Thyroid gland (tissue), 4 donors: ENCODE results near the gene NR4A3. TPM values are rescaled to one million over a fixed set of nuclear protein-coding genes. Genes with fewer than 3 reads are reported as not detected.

Source experiments
- DNase-seq, 2 donors: peaks; one replicate each; pipeline ENCODE4 v3.0.0-alpha.2; 2019
- H3K27ac ChIP-seq, 3 donors: fragments of 200-600 bp; sonication (generic); 1 replicate in 2 of 3; 2 replicates in 1 of 3; pipeline ENCODE4 v1.5.1; 2016 to 2019; ENCODE audit warnings: mild to moderate bottlenecking in 1 of 3, moderate library complexity in 1 of 3
- H3K27me3 ChIP-seq: fragments of 200-600 bp; sonication (generic); one replicate; pipeline ENCODE4 v1.5.1; 2019
- H3K36me3 ChIP-seq, 2 donors: fragments of 200-600 bp; sonication (generic); one replicate each; pipeline ENCODE4 v1.5.1; 2016 to 2019
- H3K4me1 ChIP-seq, 2 donors: fragments of 200-600 bp; sonication (generic); one replicate each; pipeline ENCODE4 v1.5.1; 2017 to 2019
- H3K4me3 ChIP-seq, 3 donors: fragments of 200-600 bp; sonication (generic); replicated peaks in 1 of 3; 1 replicate in 2 of 3; 2 replicates in 1 of 3; pipeline ENCODE4 v1.5.1; 2016; ENCODE audit warnings: mild to moderate bottlenecking in 1 of 3
- H3K9me3 ChIP-seq: fragments of 200-600 bp; sonication (generic); one replicate; pipeline ENCODE4 v1.5.1; 2017
- POLR2A ChIP-seq, 2 donors: fragments of 450-650 bp; IDR thresholded peaks; one replicate each; pipeline ENCODE4 v1.6.1; 2017; ENCODE audit warnings: antibody characterized with exemption in 2 of 2, mild to moderate bottlenecking in 2 of 2, moderate library complexity in 1 of 2
- WGBS, 2 donors: methylation state at CpG; one replicate each; pipeline ENCODE4 v1.1.5; 2017; 5-methylcytosine and 5-hydroxymethylcytosine counted together
- intact Hi-C: fragments of 100-400 bp; cut with DNase I; formaldehyde crosslinking; loops from one replicate; pipeline ENCODE4 v1.15.1; 2023
- total RNA-seq, 4 donors: library from RNA; depleted of rRNA; stranded (reverse); fragments of >200 nt; gene quantifications; one replicate each; pipeline ENCODE4 v1.2.3, GENCODE V29; 2016
- TF ChIP-seq, protein P1 (sequence below), 6 experiments: fragments of 200-600 bp in 3 of 6; fragments of 450-650 bp in 3 of 6; sonication (generic) in 3 of 6; IDR thresholded peaks; one replicate each; pipeline ENCODE4 v1.5.1; 2016 to 2019; ENCODE audit warnings: antibody characterized with exemption in 6 of 6, mild to moderate bottlenecking in 2 of 6, inconsistent platforms in 1 of 6, moderate library complexity in 1 of 6

Gene NR4A3
- total RNA-seq, 4 donors from 2014 or later = 1.7 to 4.8 (median 2.3) TPM

DNA sequence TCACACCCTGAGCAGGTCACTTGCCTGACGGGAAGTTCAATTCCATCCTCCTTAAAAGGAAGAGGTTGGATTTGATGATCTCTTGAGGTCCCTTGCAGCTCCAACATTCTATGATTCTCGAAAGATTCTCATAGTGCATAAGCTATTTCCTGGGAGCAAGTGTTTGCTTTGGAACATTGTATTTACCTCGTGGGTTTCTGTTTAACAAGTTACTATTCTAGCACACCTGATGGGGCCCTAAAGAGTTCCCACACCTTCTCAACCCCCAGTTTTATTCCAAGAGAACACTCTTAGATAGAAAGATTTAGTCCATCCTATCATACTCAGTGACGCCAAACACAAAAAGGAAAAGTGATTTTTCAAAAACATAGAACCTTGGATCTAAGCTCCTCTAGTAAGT lies 23.4 kb downstream of the NR4A3 start:
- 82 to 84% methylated on average over 4 of the region's 4 CpGs for WGBS, 2 donors
- Histone ChIP-seq H3K27ac (no peak overlapping the region), H3K9me3 (no peaks in the 10 kb centered on the region), H3K4me1 (no peaks in the 10 kb centered on the region), H3K36me3 (no peaks in the 10 kb centered on the region), H3K4me3 (no peak overlapping the region), H3K27me3 (no peaks in the 10 kb centered on the region)
- intact Hi-C loops = no loop called here
- DNase-seq = no peak
- no peak for TF ChIP-seq POLR2A (IDR thresholded peaks at IDR 0.05)
- TF ChIP-seq, protein P1, sequence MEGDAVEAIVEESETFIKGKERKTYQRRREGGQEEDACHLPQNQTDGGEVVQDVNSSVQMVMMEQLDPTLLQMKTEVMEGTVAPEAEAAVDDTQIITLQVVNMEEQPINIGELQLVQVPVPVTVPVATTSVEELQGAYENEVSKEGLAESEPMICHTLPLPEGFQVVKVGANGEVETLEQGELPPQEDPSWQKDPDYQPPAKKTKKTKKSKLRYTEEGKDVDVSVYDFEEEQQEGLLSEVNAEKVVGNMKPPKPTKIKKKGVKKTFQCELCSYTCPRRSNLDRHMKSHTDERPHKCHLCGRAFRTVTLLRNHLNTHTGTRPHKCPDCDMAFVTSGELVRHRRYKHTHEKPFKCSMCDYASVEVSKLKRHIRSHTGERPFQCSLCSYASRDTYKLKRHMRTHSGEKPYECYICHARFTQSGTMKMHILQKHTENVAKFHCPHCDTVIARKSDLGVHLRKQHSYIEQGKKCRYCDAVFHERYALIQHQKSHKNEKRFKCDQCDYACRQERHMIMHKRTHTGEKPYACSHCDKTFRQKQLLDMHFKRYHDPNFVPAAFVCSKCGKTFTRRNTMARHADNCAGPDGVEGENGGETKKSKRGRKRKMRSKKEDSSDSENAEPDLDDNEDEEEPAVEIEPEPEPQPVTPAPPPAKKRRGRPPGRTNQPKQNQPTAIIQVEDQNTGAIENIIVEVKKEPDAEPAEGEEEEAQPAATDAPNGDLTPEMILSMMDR (IDR thresholded peaks at IDR 0.05) = no peak

DNA sequence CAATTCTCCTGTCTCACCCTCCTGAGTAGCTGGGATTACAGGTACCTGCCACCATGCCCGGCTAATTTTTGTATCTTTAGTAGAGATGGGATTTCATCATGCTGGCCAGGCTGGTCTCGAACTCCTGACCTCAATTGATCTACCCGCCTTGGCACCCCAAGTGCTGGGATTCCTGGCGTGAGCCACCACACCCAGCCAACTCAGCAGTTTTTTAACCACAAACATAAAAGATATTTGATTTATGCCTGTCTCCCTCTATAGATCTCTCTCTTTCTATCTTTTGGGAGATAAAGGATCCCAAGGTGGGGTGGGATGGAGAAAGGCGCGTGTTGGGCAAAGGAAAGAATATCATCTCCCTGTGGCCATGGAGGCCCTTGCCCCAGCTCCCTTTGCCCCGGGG lies 26.8 kb downstream of the NR4A3 start:
- intact Hi-C loops = no loop called here
- H3K36me3 ChIP-seq = no peaks in the 10 kb centered on the region
- H3K4me1 ChIP-seq = no peaks in the 10 kb centered on the region
- no peaks in the 10 kb centered on the region for H3K27me3 ChIP-seq
- H3K4me3 ChIP-seq = no peak overlapping the region
- no peak for DNase-seq
- H3K9me3 ChIP-seq = no peaks in the 10 kb centered on the region
- H3K27ac ChIP-seq = no peak overlapping the region
- TF ChIP-seq, protein P1 (IDR thresholded peaks at IDR 0.05) = no peak
- TF ChIP-seq POLR2A (IDR thresholded peaks at IDR 0.05) = no peak
- WGBS, 2 donors = 96 to 97% methylated on average over 7 of the region's 7 CpGs

DNA sequence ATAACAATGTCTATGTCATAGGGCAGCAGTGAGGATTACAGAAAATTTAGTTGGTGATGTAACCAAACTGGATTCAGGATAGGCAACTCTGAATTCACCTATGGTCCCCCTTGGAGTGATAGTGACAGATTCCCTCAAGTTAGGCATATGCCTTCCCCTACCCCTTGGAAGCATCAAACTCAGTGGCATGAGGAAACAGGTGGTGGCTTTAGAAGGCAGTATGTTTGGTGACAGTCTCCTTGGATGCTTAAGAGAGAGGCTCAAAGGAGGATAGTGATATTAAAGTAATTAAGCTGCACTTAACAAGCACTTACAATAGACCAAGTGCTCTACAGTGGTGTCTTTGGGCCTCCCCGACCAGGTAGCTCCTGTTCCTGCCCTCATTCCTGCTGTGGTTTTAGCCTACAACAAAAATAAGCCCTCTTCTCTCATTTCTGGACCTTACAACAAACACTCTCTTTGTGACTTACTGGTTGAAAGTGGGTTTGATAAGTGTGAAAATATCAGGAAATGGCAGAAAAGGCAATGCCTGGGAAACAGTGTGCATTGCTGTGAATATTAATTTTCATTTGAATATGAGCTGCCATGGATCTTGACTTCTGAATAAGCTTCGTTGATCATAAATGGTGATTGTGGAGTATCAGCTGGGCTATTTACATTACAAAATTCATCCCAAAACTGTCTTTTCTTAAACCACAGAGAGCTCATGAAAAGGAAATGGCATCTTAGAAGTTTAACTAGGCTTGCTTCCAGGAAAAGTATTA lies 29.2 kb downstream of the NR4A3 start:
- no peaks in the 10 kb centered on the region for H3K36me3 ChIP-seq
- H3K4me1 ChIP-seq = no peaks in the 10 kb centered on the region
- intact Hi-C loops = no loop called here
- no peak for DNase-seq
- H3K9me3 ChIP-seq = no peaks in the 10 kb centered on the region
- no peak for TF ChIP-seq POLR2A (IDR thresholded peaks at IDR 0.05)
- TF ChIP-seq, protein P1 (IDR thresholded peaks at IDR 0.05) = no peak
- no peak overlapping the region for H3K27ac ChIP-seq
- 55 to 57% methylated on average over 2 of the region's 2 CpGs for WGBS, 2 donors
- no peak overlapping the region for H3K4me3 ChIP-seq
- no peaks in the 10 kb centered on the region for H3K27me3 ChIP-seq

DNA sequence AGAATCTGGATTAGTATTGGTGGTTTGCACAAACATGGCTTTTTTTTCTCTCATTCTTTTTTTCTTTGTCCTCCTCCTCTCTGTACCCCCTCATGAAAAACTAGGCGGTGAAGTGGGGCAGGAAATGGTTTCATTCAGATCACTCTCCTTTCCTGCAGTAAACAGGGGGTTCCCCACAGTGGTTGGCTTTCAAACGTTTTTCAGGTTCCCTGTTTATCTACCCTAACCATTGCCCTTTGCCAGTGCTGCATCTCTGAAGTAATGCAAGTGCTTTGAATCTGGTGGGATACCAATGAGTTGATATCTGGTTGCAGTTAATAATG lies 29.8 kb downstream of the NR4A3 start:
- no peaks in the 10 kb centered on the region for H3K36me3 ChIP-seq
- no peaks in the 10 kb centered on the region for H3K9me3 ChIP-seq
- 42 to 45% methylated on average over 2 of the region's 2 CpGs for WGBS, 2 donors
- no peak overlapping the region for H3K27ac ChIP-seq
- no peaks in the 10 kb centered on the region for H3K4me1 ChIP-seq
- TF ChIP-seq, protein P1 (IDR thresholded peaks at IDR 0.05) = no peak
- TF ChIP-seq POLR2A (IDR thresholded peaks at IDR 0.05) = no peak
- no peak for DNase-seq
- no peak overlapping the region for H3K4me3 ChIP-seq
- H3K27me3 ChIP-seq = no peaks in the 10 kb centered on the region
- intact Hi-C loops = no loop called here

DNA sequence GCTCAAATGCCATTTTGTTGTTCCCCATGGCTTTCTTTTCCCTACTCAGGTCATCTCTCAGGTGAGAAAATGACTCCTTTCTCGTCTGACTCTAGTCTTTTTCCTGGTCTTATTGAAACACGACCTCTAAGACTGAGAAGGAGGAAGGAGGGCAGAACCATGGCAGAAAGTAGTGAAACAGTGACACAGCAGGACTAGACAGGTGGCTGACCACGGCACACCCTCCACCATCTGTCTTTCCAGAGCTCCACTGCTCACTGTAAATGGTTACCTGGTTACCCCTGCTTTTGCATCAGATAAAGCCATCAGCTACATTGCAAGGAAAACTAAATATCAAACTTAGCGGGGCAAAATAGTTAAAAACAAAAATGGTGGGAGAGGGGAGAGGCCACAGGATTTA lies 30.9 kb downstream of the NR4A3 start:
- no peak overlapping the region for H3K4me3 ChIP-seq
- H3K9me3 ChIP-seq = no peaks in the 10 kb centered on the region
- H3K4me1 ChIP-seq = no peaks in the 10 kb centered on the region
- no peak for TF ChIP-seq POLR2A (IDR thresholded peaks at IDR 0.05)
- TF ChIP-seq, protein P1 (IDR thresholded peaks at IDR 0.05) = no peak
- no peak overlapping the region for H3K27ac ChIP-seq
- H3K36me3 ChIP-seq = no peaks in the 10 kb centered on the region
- no peaks in the 10 kb centered on the region for H3K27me3 ChIP-seq
- intact Hi-C loops = no loop called here
- DNase-seq = no peak
- 84% methylated on average over 4 of the region's 4 CpGs for WGBS, 2 donors
